ENCODE data around the gene LARGE1. TPM values are rescaled to one million over a fixed set of nuclear protein-coding genes. Genes with fewer than 3 reads are reported as not detected.
A peak's percentile ranks its signal among the peaks of the same experiment; 100 is the strongest.

The LARGE1 gene
- total and polyA plus RNA-seq, 2 of the 8 experiments (the other 6 are each of a cell fraction or from before 2014, with no cell fraction given): 43.7 to 83.0 TPM

DNA sequence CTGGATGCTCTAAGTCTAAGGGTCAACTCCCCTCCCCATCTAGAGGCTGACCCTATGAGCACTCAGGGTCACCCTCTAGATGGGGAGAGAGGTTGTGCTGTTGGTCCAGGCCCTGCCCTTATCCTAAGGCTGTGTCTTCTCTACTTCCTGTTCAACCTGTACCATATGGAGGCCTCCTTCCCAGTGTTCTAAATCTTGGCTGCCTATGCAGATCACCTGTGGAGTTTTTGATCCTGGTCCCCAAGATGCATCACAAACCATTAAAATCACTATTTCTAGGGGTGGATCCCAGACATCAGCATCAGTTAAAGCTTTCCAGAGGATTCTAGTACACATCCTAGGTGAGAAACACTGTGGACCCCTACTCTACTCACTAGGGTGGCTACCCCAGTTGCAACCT lies 26.2 kb downstream of the LARGE1 start:
- Histone ChIP-seq H3K36me3 (ENCODE audit: control insufficient read depth in 2 of 4, insufficient read depth in 4 of 4, low read length in 3 of 4) (no peaks in the 10 kb centered on the region), H3K23me2 (ENCODE audit: low read depth, low read length) (no peaks in the 10 kb centered on the region; the same call in 1 of the 2 replicates), H3K18ac (ENCODE audit: extremely low read depth, low read length) (no peak overlapping the region), H3K27me3 (replicated peaks in 1 of 4; ENCODE audit: control insufficient read depth in 3 of 4, extremely low read depth in 1 of 4, insufficient read depth in 3 of 4, low read length in 3 of 4) (no peaks in the 10 kb centered on the region), H3K23ac (ENCODE audit: insufficient read length) (no peak overlapping the region), H3K4me2 (ENCODE audit: insufficient read depth in 1 of 2, low read depth in 2 of 2, low read length in 2 of 2) (no peak overlapping the region), H2BK5ac (ENCODE audit: low read depth, low read length) (peak overlapping the region; percentile 55; the same call in 1 of the 2 replicates), H3K56ac (replicated peaks; ENCODE audit: insufficient read length, low read depth, low read length) (no peak overlapping the region), H4K91ac (replicated peaks; ENCODE audit: insufficient read length, low read length) (no peak overlapping the region), H2BK20ac (ENCODE audit: low read length) (0 out of 2 replicates have a peak overlapping the region, but pooled peaks have one; percentile 15), H3K14ac (ENCODE audit: insufficient read length) (no peak overlapping the region), H2AFZ (ENCODE audit: low read length) (no peak overlapping the region), H4K8ac (ENCODE audit: extremely low read depth, insufficient read depth, low read length) (no peak overlapping the region), H3K4ac (replicated peaks; ENCODE audit: insufficient read length, low read depth, low read length) (no peak overlapping the region), H3K79me2 (ENCODE audit: control insufficient read depth in 1 of 2, insufficient read depth in 2 of 2, low read length in 2 of 2) (peaks cover 57 to 80% of the 10 kb centered on the region in 2 experiments), H2BK120ac (replicated peaks; ENCODE audit: low read depth, low read length) (no peak overlapping the region), H4K5ac (ENCODE audit: insufficient read length, low read depth, low read length) (no peak overlapping the region), H4K20me1 (replicated peaks in 1 of 2; ENCODE audit: control insufficient read depth in 1 of 2, insufficient read depth in 2 of 2, low read length in 2 of 2) (peaks cover 5 to 9% of the 10 kb centered on the region in 2 experiments), H2BK15ac (ENCODE audit: low read length) (peak overlapping the region; percentile 36; the same call in 1 of the 2 replicates), H3K4me3 (ENCODE audit: extremely low read depth in 1 of 4, insufficient read depth in 2 of 4, low read depth in 3 of 4, low read length in 4 of 4) (no peak overlapping the region), H3K4me1 (replicated peaks in 1 of 4; ENCODE audit: control insufficient read depth in 3 of 4, insufficient read depth in 4 of 4, low read length in 3 of 4) (peaks cover 31 to 65% (median 46%) of the 10 kb centered on the region in 4 experiments), H2BK12ac (ENCODE audit: low read depth, low read length) (no peak overlapping the region), H3K27ac (ENCODE audit: low read depth, low read length) (no peak overlapping the region), H2AK5ac (ENCODE audit: low read depth, low read length) (peak overlapping the region; percentile 33; the same call in 1 of the 2 replicates), H3K9ac (replicated peaks in 1 of 4; ENCODE audit: extremely low read depth in 1 of 4, low read depth in 3 of 4, low read length in 3 of 4) (no peak overlapping the region), H3K9me3 (ENCODE audit: insufficient read depth in 2 of 2, low read depth in 1 of 2, low read length in 1 of 2) (peaks cover 0 to 3% of the 10 kb centered on the region in 2 experiments; a peak in 1 of 4 replicates), H3K79me1 (ENCODE audit: low read depth, low read length) (peaks cover 13% of the 10 kb centered on the region; the same call in 1 of the 2 replicates)
- ChIA-PET POLR2A (ENCODE audit: partially characterized antibody) (interaction anchor here (1.7 kb wide), 1 partner anchor 9 kb away, joined by 5 read pairs; no protein-coding TSS in a partner anchor), CTCF (ENCODE audit: partially characterized antibody) (interaction anchor here (1.1 kb wide), 1 partner anchor 71 kb away, joined by 3 read pairs; no protein-coding TSS in a partner anchor)
- TF ChIP-seq SAP30 (IDR thresholded peaks at IDR 0.05; ENCODE audit: insufficient read depth, insufficient replicate concordance, low read length) (no peak), RBBP5 (IDR thresholded peaks at IDR 0.05; ENCODE audit: borderline replicate concordance, low read depth, low read length) (no peak), SUZ12 (IDR thresholded peaks at IDR 0.05; ENCODE audit: low read length) (no peak), EZH2 (IDR thresholded peaks at IDR 0.05; ENCODE audit: low read depth, low read length, severe bottlenecking) (no peak), NRF1 (IDR thresholded peaks at IDR 0.05; ENCODE audit: low read depth, low read length) (no peak), CREB1 (IDR thresholded peaks at IDR 0.05) (no peak), YY1 (IDR thresholded peaks at IDR 0.05; ENCODE audit: low read depth, low read length) (no peak)
- DNase-seq (ENCODE audit: low read depth in 1 of 2, low spot score in 2 of 2) (no peak), FAIRE-seq (no peak)
